HEK293 (cell line): ENCODE data around the gene TNNI3K.

ENCODE experiments used
- BCL11A ChIP-seq: fragments of 450-650 bp; formaldehyde crosslinking; IDR thresholded peaks from 2 replicates; pipeline ENCODE4 v1.5.1; 2016; ENCODE audit warnings: low read depth, missing biosample characterization, missing genetic modification characterization
- CTCF ChIP-seq: fragments of 450-650 bp; formaldehyde crosslinking; IDR thresholded peaks from 2 replicates; pipeline ENCODE4 v1.5.1; 2016; ENCODE audit warnings: missing biosample characterization, missing genetic modification characterization
- PBX3 ChIP-seq: sonication (generic); formaldehyde crosslinking; IDR thresholded peaks from 2 replicates; pipeline ENCODE4 v1.8.1; 2022; ENCODE audit warnings: mild to moderate bottlenecking, moderate library complexity, missing genetic modification reagents
- TCF7L2 ChIP-seq: IDR thresholded peaks from 2 replicates; pipeline ENCODE4 v1.6.1; 2011; ENCODE audit warnings: low read depth, mild to moderate bottlenecking, inconsistent platforms, low read length, moderate library complexity, borderline replicate concordance
- YY1 ChIP-seq: fragments of 450-650 bp; formaldehyde crosslinking; IDR thresholded peaks from 2 replicates; pipeline ENCODE4 v1.5.1; 2018; ENCODE audit warnings: missing biosample characterization, missing genetic modification characterization
- ZBTB7A ChIP-seq: fragments of 450-650 bp; formaldehyde crosslinking; IDR thresholded peaks from 2 replicates; pipeline ENCODE4 v1.5.1; 2016; ENCODE audit warnings: low read depth, missing biosample characterization, missing genetic modification characterization
- ZNF121 ChIP-seq: fragments of 450-650 bp; formaldehyde crosslinking; IDR thresholded peaks from 2 replicates; pipeline ENCODE4 v1.5.1; 2016; ENCODE audit warnings: missing biosample characterization, missing genetic modification characterization
- ZNF146 ChIP-seq: fragments of 450-650 bp; formaldehyde crosslinking; IDR thresholded peaks from 2 replicates; pipeline ENCODE4 v1.5.1; 2016; ENCODE audit warnings: missing biosample characterization, missing genetic modification characterization
- ZNF184 ChIP-seq: fragments of 450-650 bp; IDR thresholded peaks from 2 replicates; pipeline ENCODE4 v1.5.1; 2018; ENCODE audit warnings: missing biosample characterization, mild to moderate bottlenecking, missing genetic modification characterization
- ZNF292 ChIP-seq: fragments of 450-650 bp; formaldehyde crosslinking; IDR thresholded peaks from 2 replicates; pipeline ENCODE4 v1.5.1; 2016; ENCODE audit warnings: low read depth, missing biosample characterization, missing genetic modification characterization, borderline replicate concordance
- ZNF488 ChIP-seq: fragments of 450-650 bp; formaldehyde crosslinking; IDR thresholded peaks from 2 replicates; pipeline ENCODE4 v1.5.1; 2016; ENCODE audit warnings: missing biosample characterization, missing genetic modification characterization
- ZNF558 ChIP-seq: fragments of 450-650 bp; formaldehyde crosslinking; IDR thresholded peaks from 2 replicates; pipeline ENCODE4 v1.5.1; 2016; ENCODE audit warnings: missing biosample characterization, missing genetic modification characterization
- ZNF768 ChIP-seq: fragments of 450-650 bp; formaldehyde crosslinking; IDR thresholded peaks from 2 replicates; pipeline ENCODE4 v1.5.1; 2018; ENCODE audit warnings: missing biosample characterization, mild to moderate bottlenecking, missing genetic modification characterization
- TF ChIP-seq, protein P1 (sequence below): fragments of 450-650 bp; formaldehyde crosslinking; IDR thresholded peaks from 2 replicates; pipeline ENCODE4 v1.5.1; 2016; ENCODE audit warnings: missing biosample characterization, missing genetic modification characterization

DNA sequence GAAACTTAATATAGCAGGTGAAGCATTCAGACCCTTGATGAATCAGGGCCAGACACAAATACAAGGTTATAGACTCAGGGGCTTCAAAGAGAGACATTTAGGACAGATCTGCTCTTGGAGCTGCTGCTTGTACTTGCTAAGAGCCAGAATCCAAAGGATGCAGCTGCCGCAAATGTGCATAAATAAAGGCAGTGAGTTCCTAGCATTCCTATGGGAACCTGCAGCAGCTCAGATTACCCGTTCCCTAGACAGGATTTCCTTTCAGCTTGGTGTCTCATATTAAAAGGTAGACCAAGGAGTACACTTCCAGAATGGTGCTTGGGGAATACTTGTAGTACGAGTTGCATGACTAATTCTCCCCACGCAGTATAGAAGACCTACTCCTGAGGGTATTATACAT, 287.0 kb downstream of the TNNI3K start:
- TF ChIP-seq ZNF146: no peak
- TF ChIP-seq YY1: no peak
- TF ChIP-seq ZBTB7A: no peak
- no peak for TF ChIP-seq CTCF (tag by site-specific recombination)
- TF ChIP-seq ZNF768: no peak
- no peak for TF ChIP-seq ZNF292 (tag by site-specific recombination)
- TF ChIP-seq TCF7L2: no peak
- TF ChIP-seq ZNF558 (tag by site-specific recombination): no peak
- TF ChIP-seq, protein P1, sequence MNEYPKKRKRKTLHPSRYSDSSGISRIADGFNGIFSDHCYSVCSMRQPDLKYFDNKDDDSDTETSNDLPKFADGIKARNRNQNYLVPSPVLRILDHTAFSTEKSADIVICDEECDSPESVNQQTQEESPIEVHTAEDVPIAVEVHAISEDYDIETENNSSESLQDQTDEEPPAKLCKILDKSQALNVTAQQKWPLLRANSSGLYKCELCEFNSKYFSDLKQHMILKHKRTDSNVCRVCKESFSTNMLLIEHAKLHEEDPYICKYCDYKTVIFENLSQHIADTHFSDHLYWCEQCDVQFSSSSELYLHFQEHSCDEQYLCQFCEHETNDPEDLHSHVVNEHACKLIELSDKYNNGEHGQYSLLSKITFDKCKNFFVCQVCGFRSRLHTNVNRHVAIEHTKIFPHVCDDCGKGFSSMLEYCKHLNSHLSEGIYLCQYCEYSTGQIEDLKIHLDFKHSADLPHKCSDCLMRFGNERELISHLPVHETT (tag by site-specific recombination): no peak
- TF ChIP-seq ZNF488 (tag by site-specific recombination): no peak
- TF ChIP-seq ZNF121 (tag by site-specific recombination): no peak
- TF ChIP-seq ZNF184 (tag by site-specific recombination): no peak
- TF ChIP-seq BCL11A (tag by site-specific recombination): no peak
- TF ChIP-seq PBX3 (CRISPR knock-in tag): no peak
